ENCODE results near the gene SFRP5.

The SFRP5 gene, protein sequence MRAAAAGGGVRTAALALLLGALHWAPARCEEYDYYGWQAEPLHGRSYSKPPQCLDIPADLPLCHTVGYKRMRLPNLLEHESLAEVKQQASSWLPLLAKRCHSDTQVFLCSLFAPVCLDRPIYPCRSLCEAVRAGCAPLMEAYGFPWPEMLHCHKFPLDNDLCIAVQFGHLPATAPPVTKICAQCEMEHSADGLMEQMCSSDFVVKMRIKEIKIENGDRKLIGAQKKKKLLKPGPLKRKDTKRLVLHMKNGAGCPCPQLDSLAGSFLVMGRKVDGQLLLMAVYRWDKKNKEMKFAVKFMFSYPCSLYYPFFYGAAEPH

DNA sequence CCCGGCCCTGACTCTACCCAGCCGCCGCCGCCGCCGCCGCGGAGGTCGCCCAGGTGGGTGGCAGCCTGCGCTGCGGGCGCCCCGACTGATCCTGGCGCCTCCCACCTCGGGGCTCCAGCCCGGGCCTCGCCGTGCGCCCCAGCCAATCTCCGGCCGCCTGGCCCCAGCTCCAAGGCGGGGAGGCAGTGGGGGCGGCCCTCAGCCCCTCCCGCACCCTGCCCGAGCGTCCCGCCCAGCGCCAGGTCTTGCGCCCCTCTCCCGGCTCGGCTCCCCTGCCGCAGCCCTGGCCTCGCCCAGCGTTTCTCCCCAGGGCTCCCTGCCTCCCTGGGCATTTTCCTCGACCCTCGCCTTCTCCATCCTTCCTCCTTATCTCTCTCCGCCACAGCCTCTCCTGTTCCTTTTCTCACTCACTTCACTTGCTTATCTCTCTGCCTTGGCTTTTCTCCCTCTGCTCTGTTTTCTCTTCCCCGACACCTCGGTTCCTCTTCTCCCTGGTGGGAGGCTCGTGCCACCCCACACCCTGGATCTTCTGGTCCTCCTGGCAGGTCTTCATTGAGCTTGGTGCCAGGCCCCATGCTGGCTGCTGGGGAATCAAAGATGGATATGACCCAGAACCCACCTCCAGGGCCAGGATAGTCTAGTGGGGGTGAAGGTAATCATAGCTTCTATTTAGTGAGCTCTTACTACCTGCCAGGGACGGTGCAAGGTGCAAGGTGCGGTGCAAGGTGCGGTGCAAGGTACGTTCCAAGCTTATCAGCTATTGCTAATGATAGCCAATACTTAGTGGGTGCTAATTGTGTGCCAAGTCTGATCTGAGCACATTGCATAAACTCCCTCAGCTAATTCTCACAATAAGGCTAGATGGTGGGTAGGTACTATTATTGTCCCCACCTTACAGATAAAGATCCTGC, at the start of gene SFRP5:
SFRP5 (minus strand) TSS at position 87 of the 911 bp plus-strand sequence. CDS start 166 bp downstream, outside the sequence.
- no peak for DNase-seq (ENCODE audit: low read depth)

DNA sequence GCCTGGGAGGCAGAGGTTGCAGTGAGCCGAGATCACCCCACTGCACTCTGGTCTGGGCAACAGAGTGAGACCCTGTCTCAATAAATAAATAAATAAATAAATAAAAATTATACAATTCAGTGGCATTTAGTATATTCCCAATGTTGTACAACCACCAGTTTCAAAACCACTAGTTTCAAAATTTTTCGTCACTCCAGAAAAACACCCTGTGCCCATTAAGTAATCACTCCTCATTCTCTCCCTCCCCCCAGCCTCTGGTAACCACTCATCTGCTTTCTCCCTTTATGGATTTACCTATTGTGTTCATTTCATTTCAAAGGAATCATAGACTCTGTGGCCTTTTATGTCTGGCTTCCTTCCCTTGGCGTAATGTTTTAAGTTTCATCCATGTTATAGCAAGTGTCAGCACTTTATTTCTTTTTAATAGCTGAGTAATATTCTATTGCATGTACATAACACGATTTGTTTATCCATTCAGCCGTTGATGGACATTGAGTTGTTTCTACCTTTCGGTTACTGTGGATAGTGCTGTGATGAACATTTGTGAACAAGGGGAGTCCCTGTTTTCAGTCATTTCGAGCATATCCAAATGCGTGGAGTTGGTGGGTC, 48.4 kb upstream of the SFRP5 start:
- no peak for DNase-seq (ENCODE audit: low read depth)

DNA sequence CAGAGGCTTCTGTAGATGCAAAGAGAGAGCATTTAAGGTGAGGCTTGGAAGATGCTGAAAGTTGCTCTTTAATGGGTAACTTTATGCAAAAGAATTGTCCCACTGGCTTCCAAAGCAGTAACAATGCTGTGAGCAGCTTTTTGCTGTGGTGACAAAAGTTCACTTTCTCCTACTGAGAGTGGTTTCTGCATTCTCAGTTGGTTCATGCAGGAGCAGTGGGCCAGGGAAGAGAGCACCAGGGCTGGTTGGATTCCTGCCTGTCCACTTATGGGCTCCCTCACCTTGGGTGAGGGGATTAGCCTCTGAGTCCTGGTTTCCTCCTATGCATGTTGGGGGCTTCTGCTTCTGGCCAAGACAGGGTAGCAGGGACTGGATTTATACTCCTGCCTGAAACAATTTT, 46.8 kb upstream of the SFRP5 start:
- no peak for DNase-seq (ENCODE audit: low read depth)

DNA sequence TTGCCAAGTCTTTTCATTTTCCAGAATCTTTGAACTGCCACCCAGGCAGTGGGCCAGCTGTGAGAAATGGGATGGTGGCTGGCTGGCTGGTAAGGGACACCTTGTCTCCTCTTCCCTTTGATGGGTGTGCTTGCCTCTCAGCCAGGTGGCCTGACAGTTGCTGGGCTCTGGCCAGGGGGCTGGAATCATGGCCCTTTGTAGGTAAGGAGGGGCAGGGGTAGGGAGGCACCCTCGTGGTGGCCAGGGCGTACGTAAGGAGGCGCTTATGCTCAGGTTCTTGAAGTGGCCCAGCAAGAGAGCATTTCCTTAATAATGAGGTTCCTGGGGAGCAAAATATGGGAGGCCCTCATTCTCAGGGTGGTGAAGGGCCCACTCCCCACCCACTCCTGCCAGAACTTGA, 44.8 kb upstream of the SFRP5 start:
- no peak for DNase-seq (ENCODE audit: low read depth)

DNA sequence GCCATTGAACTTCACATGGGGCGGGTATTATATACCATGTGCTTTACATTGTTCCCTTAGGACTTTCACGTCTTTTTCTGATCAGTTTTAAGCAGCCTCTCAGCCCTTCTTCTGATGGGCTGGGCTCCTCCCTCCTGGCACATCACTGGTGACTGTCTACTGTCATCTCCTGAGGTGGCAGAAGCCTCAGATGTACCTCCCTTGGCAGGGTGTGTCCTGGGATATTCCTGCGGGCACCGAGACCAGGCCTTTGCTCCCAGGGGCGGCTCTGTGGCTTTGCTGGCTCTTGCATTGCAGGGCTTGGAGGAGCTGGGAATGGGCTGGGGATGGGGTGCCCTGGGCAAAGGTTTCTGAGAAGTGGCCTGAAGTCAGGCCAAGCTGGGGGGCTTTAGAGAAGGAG, 43.2 kb upstream of the SFRP5 start:
- DNase-seq (ENCODE audit: low read depth): no peak

DNA sequence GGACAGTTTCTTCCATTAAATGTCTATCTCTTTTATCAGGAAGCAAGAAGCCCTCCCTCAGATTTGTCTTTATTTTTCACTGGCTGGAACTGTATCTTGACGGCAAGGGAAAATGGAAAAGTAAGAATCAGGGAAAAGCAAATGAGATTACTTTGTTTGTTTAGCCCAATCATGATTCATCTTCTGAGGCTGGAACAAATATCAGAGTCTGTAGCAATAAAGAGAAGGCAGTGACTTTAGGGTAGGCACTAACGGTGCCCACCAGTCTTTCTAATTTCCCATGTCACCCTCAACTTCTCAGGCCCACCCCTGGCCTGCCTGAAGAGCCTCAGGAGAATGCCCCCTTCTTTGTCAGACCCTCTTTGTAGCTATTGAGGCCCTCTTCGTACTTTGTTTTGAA, 41.5 kb upstream of the SFRP5 start:
- DNase-seq (ENCODE audit: low read depth): no peak

DNA sequence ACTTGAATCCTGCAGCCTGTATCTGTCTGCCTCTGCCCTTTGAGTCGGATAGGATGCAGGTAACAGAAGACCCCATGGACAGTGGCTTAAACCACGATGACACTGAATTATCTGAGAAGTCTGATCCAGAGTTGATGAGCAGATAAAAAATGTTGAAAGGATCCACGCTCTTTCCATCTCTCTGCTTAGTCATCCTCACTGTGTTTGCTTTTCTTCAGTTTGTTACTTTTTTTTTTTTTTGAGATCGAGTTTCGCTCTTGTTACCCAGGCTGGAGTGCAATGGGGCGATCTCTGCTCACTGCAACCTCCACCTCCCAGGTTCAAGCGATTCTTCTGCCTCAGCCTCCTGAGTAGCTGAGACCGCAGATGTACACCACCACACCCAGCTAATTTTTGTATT, 40.9 kb upstream of the SFRP5 start:
- peak; percentile 26 for DNase-seq (ENCODE audit: low read depth)

DNA sequence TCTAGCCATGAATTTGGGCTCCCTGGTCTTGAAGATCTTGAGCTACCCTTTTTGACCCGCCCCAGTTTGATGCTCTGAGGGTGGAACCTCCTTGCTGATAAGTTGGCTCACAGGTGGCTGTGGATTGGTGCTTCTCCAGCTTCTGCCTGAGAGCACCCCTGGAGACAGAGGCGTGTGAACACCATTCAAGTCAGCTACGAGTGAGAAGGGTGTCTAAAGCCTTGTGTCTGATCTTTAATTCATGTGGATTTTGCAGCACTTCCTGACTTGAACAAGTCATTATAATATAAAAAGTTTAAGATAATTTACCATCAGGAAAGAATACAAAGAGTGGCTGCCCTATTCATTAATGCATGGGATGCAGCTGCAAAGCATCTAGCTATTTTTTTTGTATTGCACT, 40.2 kb upstream of the SFRP5 start:
- DNase-seq (ENCODE audit: low read depth): no peak

DNA sequence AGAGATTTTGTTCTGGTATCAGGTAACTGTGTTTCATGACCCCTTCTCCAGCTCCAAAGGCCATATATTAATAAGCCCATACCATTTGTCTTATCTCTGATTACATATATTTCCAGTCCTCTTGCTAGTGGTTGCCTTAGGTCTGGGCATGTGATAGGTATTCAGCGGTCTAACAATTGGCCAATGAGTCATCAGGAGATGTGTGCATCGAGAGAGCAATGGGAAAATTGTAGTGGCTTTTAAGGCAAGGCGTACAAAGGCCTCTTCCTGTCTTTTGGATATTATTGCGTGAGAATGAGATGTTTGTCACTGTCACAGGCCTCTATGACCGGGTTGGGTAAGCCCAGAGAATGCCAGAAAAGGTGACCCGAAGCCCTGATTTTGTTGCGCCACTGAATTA, 38.6 kb upstream of the SFRP5 start:
- DNase-seq (ENCODE audit: low read depth): peak; percentile 20

DNA sequence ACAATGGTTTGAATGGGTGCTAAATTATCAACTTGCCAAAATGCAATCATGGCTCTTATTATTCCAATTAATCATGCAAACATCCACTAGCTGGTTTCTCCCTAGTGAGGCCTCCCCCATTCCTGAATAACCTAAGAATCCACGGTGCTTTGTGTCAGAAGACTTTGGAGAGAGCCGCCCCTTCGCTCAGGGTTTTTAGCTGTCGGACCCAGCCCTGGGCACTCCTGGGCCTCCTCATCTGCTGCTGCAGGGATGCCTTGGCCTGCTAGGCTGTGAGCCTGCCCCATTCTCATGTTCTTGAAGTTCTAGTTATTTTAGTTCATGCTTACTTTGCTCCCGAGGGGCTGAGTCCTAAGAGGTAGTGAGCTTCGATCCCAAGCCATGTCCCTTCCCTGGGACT, 34.1 kb upstream of the SFRP5 start:
- no peak for DNase-seq (ENCODE audit: low read depth)

DNA sequence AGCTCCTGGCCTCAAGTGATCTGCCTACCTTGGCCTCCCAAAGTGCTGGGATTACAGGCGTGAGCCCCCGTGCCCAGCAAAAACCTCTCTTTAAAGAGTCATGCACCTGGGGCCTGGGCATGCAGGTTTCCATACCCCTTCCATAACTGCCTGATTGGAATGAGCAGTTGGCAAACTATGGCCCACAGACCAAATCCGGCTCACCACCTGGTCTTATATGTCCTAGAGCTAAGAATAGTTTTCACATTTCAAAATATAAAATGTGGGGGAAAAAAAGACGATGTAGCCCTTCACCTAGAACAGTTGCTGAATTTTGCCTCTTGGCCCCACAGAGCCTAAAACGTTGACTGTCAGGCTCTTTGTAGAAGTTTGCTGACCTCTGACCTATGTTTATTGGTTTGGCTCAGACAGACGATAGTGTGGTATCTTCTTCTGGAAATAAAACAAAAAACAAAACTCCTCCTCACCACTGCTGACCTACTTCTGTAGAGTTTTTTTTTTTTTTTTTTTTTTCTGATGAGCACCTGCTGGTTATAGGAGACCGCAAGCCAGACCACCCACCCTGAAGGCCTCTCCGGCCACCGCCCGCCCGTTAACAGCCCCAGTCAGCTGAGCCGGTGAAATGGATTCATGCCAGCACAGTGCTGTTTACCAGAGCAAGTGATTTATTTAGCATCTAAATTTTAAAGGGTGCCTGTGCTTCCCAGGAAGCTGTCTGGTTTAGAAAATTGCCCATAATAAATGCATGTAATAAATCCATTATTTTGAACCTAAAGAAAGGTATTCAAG, 33.5 kb upstream of the SFRP5 start:
- DNase-seq (ENCODE audit: low read depth): no peak

DNA sequence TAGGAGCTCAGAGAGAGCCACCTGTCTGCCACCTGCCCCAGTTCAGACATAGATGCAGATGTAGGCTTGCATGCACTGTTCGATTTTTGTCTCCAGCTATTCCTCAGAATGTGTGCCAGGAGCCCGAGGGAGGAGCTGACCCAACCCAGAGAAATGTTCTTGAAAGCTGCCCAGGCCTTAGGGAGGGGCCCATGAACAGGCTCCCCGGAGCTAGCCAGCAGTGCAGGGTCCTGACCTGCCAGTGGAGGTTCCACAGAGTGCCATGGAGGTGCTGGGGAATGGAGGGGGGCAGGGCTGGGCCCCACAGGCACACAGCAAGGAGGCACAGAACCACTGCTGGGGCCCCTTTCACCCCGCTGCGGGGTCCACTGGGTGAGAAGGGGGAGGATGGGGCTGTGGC, 29.6 kb upstream of the SFRP5 start:
- no peak for DNase-seq (ENCODE audit: low read depth)

DNA sequence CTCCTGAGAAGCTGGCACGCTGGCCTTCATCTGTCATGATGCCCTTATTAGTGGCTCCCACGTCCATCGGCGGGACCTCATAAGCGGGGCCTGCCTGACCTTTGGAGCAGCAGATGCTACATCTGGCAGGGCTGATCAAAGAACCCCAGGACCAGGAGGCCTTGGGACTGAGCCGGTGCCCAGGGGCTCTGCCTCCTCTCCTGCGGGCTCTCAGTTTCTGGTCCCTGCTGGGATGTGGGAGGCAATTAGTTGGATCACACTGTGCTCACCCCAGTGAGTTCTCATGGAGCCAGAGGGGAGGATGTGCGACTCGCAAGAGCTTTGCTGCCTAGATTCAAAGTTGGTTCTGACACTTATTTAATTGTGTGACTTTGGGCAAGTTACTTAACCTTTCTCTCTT, 28.7 kb upstream of the SFRP5 start:
- DNase-seq (ENCODE audit: low read depth): no peak

DNA sequence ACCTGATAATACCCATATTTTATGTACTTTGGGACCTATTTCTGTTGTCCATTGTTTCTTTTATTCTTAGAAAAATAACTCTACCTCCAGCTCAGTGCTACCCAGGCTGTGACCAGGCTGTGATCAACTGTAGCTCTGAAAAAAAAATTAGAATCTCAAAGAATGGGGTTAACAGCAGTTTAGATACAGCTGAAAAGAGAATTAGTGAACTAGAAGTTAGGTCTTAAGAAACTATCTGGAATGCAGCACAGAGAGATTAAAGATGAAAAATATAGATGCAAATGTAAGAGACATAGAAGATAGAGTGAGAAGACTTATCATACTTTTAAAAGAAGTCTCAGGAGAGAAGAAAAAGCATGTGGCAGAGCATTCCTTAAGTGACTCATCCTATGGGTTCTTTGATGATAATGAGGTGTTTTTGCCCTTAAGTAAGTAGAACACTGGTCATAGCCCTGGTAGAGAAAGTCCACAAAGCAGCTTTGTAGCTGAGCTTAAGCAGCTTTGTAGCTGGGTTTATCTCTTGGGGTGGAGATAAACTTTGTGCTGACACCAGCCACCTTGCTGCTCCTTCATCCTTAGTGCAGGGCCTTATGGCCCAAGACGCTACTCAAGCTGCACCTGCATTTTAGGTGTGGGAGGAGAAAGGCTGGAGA, 27.3 kb upstream of the SFRP5 start:
- no peak for DNase-seq (ENCODE audit: low read depth)

DNA sequence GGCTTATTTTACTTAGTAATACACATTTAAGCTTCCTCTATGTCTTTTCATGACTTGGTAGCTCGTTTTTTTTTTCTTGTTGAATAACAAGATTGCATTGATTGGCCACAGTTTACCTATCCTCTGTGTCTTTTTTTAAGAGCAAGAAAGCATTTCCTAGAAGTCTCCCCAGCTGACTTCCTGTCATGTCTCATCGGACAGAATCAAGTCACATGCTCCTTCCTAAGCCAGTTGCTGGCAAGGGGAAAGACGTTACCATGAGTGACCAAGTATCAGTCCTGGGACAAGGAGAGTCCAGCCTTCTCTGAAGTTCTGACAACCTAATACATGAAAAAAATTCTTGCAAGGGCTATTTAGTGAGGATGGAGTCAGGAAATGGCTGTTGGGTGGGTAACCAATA, 24.9 kb upstream of the SFRP5 start:
- no peak for DNase-seq (ENCODE audit: low read depth)

DNA sequence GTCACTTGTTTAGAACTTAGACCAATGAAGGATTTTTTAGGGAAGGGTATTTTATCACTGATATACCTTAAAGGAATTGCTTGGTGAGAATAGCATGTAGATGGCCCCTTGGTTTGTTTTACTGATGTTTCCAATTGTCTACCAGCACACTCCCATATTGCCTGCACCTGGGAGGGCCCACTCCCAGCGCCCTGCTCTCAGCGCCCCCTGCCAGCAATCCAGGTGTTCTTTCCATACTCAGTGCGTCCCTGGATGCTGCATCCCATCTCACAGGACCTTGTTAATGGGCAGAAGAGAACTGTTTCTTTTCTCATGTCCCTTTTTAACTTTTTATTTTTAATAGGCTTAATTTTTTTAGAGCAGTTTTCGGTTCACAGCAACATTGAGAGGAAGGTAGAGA, 24.1 kb upstream of the SFRP5 start:
- no peak for DNase-seq (ENCODE audit: low read depth)

DNA sequence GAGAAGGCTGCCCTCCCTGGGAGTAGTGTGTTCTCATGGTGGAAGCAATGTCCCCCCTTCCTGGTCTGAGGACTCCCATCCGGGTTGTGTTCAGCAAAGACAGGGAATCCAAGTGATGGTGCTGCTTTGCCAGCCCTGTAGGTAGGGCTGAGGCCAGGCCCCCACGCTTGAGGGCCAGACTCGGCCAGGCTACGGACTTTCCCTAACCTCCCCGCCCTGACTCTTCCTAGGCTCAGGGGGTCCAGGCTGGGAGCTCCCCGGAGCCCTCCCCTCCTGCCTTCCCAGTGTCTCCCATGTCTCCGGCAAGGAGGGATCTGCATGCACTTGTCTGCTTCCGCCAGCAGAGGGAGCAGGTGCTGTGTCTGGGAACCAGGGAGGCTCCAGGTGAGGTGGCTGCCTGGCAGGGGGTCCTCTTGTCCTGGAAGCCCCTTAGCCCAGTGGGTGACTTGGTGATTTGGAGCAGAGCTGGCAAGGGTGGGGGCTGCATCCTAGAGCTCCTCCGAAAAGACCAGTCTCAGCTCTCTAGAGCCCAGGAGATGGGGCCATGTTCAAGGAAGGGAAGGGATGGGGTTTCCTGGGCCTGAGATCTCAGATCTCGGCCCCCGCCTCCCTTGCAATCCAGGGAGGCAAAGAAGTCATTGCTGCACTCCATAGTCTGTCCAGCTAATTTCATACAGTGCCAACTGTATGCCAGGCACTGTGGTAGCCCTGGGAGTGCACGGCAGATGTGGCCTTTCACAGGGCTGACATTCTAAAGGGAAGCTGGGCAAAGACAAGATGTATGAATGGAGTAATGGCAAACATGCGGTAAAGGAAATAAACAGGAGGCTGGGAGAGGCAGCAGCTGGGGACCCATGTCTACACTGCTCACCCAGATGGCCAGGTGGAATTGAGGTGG, 20.3 kb upstream of the SFRP5 start:
- peak; percentile 39 for DNase-seq (ENCODE audit: low read depth)

DNA sequence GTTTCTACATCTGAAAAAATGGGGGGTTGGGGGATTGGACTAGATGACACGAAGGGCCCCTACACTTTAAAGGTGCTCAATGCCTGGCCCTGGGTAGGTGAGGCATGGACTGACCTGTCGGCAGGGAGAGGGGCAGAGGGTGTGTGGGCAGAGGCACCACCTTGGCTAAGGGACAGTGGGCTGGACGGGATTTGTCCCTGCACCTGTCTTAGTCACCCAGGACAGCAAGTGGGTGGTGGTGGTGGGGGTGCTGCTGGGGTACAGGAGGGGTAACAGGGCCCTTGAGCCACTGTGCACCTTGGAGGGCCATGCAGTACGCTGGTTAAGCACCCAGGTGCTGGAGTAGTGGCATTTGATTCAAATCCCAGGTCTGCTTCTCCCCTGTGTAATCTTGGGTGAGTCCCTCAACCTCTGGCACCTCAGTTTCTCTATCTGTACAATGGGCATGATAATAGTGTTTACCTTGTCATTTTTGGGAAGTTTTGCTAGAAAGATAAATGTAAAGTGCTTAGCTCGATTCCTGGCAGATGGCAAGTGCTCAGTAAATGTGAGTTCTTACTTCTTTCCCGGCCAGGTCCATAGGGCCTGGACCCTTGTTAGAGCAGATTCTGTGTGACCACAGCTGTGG, 18.1 kb upstream of the SFRP5 start:
- no peak for DNase-seq (ENCODE audit: low read depth)

DNA sequence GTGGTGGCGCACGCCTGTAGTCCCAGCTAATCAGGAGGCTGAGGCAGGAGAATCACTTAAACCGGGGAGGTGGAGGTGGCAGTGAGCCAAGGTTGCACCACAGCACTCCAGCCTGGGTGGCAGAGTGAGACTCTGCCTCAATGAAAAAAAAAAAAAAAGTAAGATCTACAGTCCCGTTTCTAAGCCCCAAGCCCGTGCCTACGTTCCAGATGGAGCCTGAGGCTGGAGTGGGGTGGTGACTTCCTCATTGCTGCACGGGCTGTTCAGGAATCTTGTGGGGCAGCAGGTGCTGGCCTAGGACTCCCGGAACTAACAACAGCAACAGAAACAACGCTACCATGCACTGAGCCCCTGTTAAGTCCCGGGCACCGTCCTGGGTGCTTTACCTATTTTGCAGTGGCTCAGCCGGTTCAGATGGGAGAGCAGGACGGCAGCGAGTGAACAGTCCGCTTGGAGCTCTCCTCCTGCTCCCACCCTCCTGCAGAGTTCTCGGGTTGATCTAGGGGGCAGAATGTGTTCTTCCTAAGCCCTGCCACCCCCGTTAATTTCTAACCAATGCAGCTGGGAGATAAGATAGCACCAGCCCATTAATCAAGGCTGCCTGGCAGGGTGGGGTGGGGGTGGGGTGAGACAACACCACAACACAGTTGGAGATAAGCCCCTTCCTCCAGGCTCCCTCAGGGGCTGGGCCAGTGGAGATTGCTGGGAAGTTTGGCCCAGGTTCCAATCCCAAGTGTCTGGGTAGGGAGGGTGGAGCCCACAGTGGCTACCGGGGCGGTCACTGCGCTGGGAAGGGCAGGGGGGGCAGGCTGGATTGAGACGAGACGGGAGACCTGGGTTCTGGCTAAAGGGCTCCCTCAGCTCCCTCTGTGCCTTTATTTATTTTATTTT, 17.0 kb upstream of the SFRP5 start:
- no peak for DNase-seq (ENCODE audit: low read depth)
